ENCODE measurements around the gene SCIN.
"Not testable (repeated sequence)": the region's sequence is repeated elsewhere in the genome, so short reads cannot be mapped to it uniquely, and the experiment has no call there.

Gene SCIN

DNA sequence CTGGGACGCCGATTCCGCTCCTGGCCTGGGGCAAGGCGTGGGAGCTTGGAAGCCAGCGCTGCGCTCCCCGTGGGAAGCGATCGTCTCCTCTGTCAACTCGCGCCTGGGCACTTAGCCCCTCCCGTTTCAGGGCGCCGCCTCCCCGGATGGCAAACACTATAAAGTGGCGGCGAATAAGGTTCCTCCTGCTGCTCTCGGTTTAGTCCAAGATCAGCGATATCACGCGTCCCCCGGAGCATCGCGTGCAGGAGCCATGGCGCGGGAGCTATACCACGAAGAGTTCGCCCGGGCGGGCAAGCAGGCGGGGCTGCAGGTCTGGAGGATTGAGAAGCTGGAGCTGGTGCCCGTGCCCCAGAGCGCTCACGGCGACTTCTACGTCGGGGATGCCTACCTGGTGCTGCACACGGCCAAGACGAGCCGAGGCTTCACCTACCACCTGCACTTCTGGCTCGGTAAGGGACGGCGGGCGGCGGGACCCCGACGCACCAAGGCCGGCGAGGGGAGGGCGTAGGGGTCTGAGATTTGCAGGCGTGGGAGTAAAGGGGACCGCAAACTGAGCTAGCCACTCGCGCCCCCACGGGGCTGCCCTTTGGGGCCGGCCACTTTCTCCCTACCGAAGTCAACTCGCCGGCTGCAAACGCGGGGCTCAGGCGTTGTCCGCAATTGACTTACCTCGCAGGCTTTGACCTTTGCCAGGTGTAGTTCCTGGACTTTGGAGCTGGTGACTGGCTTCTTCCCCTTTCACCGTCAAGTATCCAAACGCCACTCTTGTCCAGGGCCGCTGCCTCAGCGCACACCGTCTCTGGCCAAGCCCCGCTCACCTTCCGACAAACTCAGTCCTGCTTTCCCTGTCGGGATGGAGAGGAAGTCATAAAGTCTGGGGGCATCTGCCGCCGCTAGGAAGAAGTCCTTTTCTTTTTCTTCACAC, at the start of gene SCIN:
SCIN (plus strand) TSS at position 187 of the 928 bp plus-strand sequence; CDS start at position 254, 67 bp downstream.
- H3K27ac Mint-ChIP-seq: no peak within 1 kb of the TSS
- H3K9me3 Mint-ChIP-seq: no peaks in the 10 kb centered on the region

GRCh38 chr7:12524794-12525386, 45.6 kb upstream of the SCIN start:
- Mint-ChIP-seq H3K27me3 (ENCODE audit: low read depth) (peaks cover 11% of the 10 kb centered on the region), H3K4me1 (ENCODE audit: low read depth) (no peaks in the 10 kb centered on the region), H3K27ac (no peak overlapping the region)

More for the DNA sequence above, at the start of gene SCIN:
- Mint-ChIP-seq H3K4me1 (ENCODE audit: low read depth) (peaks cover 14% of the 10 kb centered on the region), H3K27me3 (ENCODE audit: low read depth) (peaks cover 60% of the 10 kb centered on the region), H3K36me3 (ENCODE audit: low read depth) (no peaks in the 10 kb centered on the region), H3K4me3 (peak within 1 kb of the TSS; percentile 75)

GRCh38 chr7:12526693-12527092, 43.8 kb upstream of the SCIN start:
- H3K4me1 Mint-ChIP-seq (ENCODE audit: low read depth); H3K36me3 Mint-ChIP-seq (ENCODE audit: low read depth); H3K27me3 Mint-ChIP-seq (ENCODE audit: low read depth); H3K4me3 Mint-ChIP-seq; H3K9me3 Mint-ChIP-seq; H3K27ac Mint-ChIP-seq: not testable (repeated sequence)

More at GRCh38 chr7:12524794-12525386, 45.6 kb upstream of the SCIN start:
- no peak overlapping the region for H3K4me3 Mint-ChIP-seq
- H3K36me3 Mint-ChIP-seq (ENCODE audit: low read depth): no peaks in the 10 kb centered on the region
- H3K9me3 Mint-ChIP-seq: no peaks in the 10 kb centered on the region

DNA sequence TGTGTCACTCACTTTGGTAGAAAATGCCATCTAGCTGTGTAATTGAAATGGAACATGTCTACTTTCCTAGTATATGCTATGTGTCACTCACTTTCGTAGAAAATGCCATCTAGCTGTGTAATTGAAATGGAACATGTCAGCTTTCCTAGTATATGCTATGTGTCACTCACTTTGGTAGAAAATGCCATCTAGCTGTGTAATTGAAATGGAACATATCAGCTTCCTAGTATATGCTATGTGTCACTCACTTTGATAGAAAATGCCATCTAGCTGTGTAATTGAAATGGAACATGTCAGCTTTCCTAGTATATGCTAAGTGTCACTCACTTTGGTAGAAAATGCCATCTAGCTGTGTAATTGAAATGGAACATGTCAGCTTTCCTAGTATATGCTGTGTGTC, 42.9 kb upstream of the SCIN start:
- H3K27ac Mint-ChIP-seq; H3K9me3 Mint-ChIP-seq; H3K4me3 Mint-ChIP-seq; H3K27me3 Mint-ChIP-seq (ENCODE audit: low read depth); H3K4me1 Mint-ChIP-seq (ENCODE audit: low read depth); H3K36me3 Mint-ChIP-seq (ENCODE audit: low read depth): not testable (repeated sequence)

DNA sequence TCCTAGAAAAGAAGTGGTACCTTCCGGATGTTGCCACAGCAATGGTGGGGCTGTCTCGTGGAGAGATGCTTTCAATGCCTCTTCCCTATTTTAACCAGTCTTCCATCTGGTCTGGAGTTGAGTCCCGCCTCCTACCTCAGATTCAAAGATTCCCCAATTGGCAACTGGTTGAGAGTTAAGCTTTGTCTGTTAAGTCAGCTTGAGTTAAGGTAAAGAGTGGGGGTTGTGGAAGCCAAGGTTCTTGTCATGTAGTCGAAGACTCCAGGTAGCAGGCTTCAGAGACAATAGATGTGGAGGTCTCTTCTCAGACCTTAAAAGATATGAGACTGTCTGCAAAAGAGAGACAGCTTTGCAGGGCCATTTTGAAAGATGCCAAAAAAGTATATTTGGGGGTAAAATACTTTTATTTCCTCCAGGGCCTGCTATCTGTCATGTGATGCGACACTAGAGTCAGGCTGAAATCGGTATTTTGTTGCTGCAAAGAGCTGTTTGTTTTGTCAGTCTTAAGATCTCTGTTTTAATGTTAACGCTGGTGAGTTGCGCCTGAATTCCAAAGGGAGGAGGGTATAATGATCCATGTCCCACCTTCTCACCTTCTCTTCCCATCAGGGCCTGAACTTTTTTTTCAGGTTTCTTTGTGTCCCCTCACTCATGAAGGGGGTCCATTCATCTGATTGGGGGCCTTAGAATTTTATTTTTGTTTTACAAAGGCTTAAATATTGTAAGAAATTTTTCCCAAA, 40.4 kb upstream of the SCIN start:
- Mint-ChIP-seq H3K9me3 (no peaks in the 10 kb centered on the region), H3K4me3 (no peak overlapping the region), H3K27ac (no peak overlapping the region), H3K27me3 (ENCODE audit: low read depth) (no peaks in the 10 kb centered on the region), H3K36me3 (ENCODE audit: low read depth) (no peaks in the 10 kb centered on the region), H3K4me1 (ENCODE audit: low read depth) (no peaks in the 10 kb centered on the region)

DNA sequence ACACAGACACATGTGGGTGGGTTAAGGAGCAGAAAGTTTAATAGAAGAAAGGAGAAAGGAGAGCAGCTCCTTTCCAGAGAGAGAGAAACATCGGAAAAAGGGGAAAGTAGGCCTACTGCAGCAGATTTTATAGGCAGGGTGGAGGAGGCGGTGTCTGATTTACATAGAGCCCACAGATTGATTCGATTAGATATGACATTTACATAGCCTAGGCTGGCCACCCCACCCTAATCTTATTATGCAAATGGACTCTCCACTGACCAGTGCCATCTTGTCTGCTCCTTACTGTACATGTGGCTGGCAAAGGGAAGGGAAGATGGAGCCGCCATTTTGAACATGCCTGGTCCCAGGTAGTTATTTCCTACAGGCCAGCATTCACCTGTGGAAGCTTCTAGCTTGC, 38.7 kb upstream of the SCIN start:
- no peak overlapping the region for H3K4me3 Mint-ChIP-seq
- H3K36me3 Mint-ChIP-seq (ENCODE audit: low read depth): no peaks in the 10 kb centered on the region
- no peaks in the 10 kb centered on the region for H3K9me3 Mint-ChIP-seq
- H3K4me1 Mint-ChIP-seq (ENCODE audit: low read depth): no peaks in the 10 kb centered on the region
- H3K27ac Mint-ChIP-seq: no peak overlapping the region
- no peaks in the 10 kb centered on the region for H3K27me3 Mint-ChIP-seq (ENCODE audit: low read depth)

DNA sequence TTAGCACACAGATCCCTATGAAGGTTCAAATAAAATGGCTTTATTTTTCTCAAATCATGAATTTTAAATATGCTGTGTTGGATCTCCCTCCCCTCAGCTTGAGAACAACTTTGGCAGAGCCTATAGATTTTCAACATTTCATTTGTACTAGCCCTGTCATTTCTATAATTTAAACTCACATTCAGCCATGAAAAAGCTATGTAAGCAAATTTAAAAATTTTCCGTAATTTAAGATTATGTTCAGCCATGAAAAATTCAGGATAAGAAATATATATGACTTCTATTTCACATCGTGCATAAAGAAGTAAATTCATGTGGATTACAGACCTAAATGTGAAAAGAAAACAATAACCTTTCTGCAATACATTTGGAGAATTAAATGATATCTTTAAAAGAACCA, 36.5 kb upstream of the SCIN start:
- no peak overlapping the region for H3K4me3 Mint-ChIP-seq

DNA sequence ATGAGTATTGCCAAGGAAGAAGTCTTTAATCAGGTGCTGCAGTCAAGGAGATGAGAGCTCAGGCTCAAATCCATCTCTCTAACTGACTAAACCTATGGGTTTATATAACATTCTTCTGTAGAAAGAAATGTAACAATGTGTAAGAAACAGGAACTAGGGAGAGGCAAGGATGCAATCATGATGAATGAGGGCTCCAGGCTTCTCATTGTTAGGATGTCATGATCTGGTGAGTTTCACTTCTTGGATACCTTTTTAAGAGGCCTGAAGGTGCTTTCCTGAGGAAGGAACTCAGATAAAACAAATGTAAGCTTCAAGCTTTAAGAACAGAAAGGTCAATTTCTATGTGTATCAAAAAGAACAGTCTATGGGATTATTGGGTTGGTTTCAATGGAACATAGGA, 30.8 kb upstream of the SCIN start:
- Mint-ChIP-seq H3K36me3 (ENCODE audit: low read depth) (no peaks in the 10 kb centered on the region), H3K4me3 (no peak overlapping the region)

More for the DNA sequence above, 36.5 kb upstream of the SCIN start:
- Mint-ChIP-seq H3K27me3 (ENCODE audit: low read depth) (no peaks in the 10 kb centered on the region), H3K27ac (no peak overlapping the region), H3K9me3 (no peaks in the 10 kb centered on the region), H3K4me1 (ENCODE audit: low read depth) (no peaks in the 10 kb centered on the region), H3K36me3 (ENCODE audit: low read depth) (no peaks in the 10 kb centered on the region)

GRCh38 chr7:12540850-12541249, 29.7 kb upstream of the SCIN start:
- no peaks in the 10 kb centered on the region for H3K9me3 Mint-ChIP-seq

More for the DNA sequence above, 30.8 kb upstream of the SCIN start:
- Mint-ChIP-seq H3K9me3 (no peaks in the 10 kb centered on the region), H3K27ac (no peak overlapping the region), H3K27me3 (ENCODE audit: low read depth) (peaks cover 4% of the 10 kb centered on the region), H3K4me1 (ENCODE audit: low read depth) (no peaks in the 10 kb centered on the region)

DNA sequence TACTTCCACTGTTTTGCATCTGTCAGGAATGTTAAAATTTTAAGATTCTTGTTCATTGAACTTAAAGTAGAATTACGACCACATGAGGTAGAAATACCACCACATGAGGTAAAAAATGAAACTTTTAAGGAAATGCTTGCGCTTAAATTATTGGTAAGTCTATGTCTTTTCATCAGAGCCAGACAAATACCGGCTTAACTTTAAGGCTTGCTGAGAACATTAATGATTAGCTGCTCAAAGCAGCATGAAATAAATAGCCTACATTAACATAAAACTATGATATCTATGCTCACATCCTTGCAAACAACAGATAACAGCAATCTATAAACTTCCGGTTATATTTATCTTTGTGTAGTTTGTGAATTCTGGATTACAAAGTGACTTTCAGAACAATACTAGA, 26.9 kb upstream of the SCIN start:
- H3K27me3 Mint-ChIP-seq (ENCODE audit: low read depth): peaks cover 4% of the 10 kb centered on the region
- H3K4me1 Mint-ChIP-seq (ENCODE audit: low read depth): no peaks in the 10 kb centered on the region
- no peaks in the 10 kb centered on the region for H3K9me3 Mint-ChIP-seq
- H3K4me3 Mint-ChIP-seq: no peak overlapping the region
- no peaks in the 10 kb centered on the region for H3K36me3 Mint-ChIP-seq (ENCODE audit: low read depth)
- H3K27ac Mint-ChIP-seq: no peak overlapping the region

More at GRCh38 chr7:12540850-12541249, 29.7 kb upstream of the SCIN start:
- Mint-ChIP-seq H3K4me1 (ENCODE audit: low read depth) (no peaks in the 10 kb centered on the region), H3K36me3 (ENCODE audit: low read depth) (no peaks in the 10 kb centered on the region), H3K27me3 (ENCODE audit: low read depth) (peaks cover 4% of the 10 kb centered on the region), H3K27ac (no peak overlapping the region), H3K4me3 (no peak overlapping the region)

DNA sequence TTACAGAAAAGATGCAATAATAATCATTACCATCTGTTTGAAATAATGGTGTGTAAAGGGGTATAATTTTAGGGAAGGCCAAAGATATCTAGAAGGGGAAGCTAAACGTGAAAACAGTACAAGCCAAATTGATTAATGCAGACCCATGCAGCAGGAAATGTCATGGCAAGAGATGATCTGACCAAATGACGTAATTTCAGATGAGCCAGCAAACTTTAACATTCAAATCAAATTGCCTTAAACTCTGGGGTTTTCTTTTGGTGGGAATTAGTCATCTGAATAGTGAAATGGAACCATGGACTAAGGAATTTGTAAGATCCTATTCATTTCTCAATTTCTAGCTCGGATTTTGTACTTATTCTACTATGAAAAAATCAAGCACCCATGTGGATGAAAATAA, 21.4 kb upstream of the SCIN start:
- Mint-ChIP-seq H3K27ac (no peak overlapping the region), H3K9me3 (no peaks in the 10 kb centered on the region), H3K4me3 (no peak overlapping the region)

DNA sequence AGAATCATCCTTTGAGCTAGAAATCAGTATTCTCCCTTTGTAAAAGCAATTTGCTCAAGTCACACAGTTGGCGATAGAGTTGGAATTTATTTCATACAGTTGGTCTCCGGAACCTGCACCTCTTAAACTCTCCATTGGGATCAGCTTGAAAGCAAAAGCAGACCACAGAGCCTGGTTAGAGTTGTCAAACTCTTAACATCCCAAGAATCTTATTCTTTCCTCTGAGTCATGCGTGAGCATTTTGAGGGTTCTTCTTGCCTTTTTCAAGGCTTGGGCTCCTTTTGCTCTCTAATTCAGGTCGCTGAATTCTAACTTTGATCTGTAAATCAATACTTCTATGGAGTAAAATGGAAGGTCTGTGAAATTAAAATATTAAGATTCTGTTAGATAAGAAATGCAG, 19.6 kb upstream of the SCIN start:
- H3K27me3 Mint-ChIP-seq (ENCODE audit: low read depth): peaks cover 8% of the 10 kb centered on the region
- H3K4me1 Mint-ChIP-seq (ENCODE audit: low read depth): no peaks in the 10 kb centered on the region
- H3K36me3 Mint-ChIP-seq (ENCODE audit: low read depth): no peaks in the 10 kb centered on the region
- no peaks in the 10 kb centered on the region for H3K9me3 Mint-ChIP-seq
- no peak overlapping the region for H3K4me3 Mint-ChIP-seq
- H3K27ac Mint-ChIP-seq: no peak overlapping the region

More for the DNA sequence above, 21.4 kb upstream of the SCIN start:
- Mint-ChIP-seq H3K27me3 (ENCODE audit: low read depth) (peaks cover 8% of the 10 kb centered on the region), H3K36me3 (ENCODE audit: low read depth) (no peaks in the 10 kb centered on the region), H3K4me1 (ENCODE audit: low read depth) (no peaks in the 10 kb centered on the region)

GRCh38 chr7:12552876-12553275, 17.6 kb upstream of the SCIN start:
- no peaks in the 10 kb centered on the region for H3K36me3 Mint-ChIP-seq (ENCODE audit: low read depth)
- no peak overlapping the region for H3K27ac Mint-ChIP-seq
- no peaks in the 10 kb centered on the region for H3K4me1 Mint-ChIP-seq (ENCODE audit: low read depth)
- no peaks in the 10 kb centered on the region for H3K9me3 Mint-ChIP-seq
- H3K27me3 Mint-ChIP-seq (ENCODE audit: low read depth): peaks cover 8% of the 10 kb centered on the region
- no peak overlapping the region for H3K4me3 Mint-ChIP-seq

DNA sequence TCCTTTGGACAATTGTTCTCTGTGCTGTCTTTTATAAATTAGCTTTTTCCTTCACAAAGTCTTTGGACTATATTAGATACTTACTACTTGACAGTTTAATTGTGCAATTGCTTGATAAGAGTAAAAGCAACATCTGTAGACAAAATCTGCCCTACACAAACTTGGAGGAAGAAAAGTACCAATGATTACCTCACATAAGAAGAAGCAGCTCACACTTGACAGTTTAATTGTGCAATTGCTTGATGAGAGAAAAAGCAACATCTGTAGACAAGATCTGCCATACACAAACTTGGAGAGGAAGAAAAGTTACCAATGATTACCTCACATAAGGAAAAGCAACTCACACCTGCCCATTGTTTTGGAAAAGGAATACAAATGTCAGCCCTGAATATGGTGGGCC, 17.1 kb upstream of the SCIN start:
- Mint-ChIP-seq H3K4me1 (ENCODE audit: low read depth) (no peaks in the 10 kb centered on the region), H3K36me3 (ENCODE audit: low read depth) (no peaks in the 10 kb centered on the region), H3K27ac (no peak overlapping the region), H3K27me3 (ENCODE audit: low read depth) (peaks cover 8% of the 10 kb centered on the region), H3K4me3 (no peak overlapping the region), H3K9me3 (no peaks in the 10 kb centered on the region)

Measured in T-helper 1 cell treated with Interleukin-12 subunit alpha and Interleukin-12 subunit beta and Interleukin-4 antibody, amounts not matched to agents 30 μg/mL and 1 μg/mL, for 36 hours (primary cell).